Measurements from ENCODE around the gene SENP3.

- no peak for TF ChIP-seq CTCF (IDR thresholded peaks at IDR 0.05; ENCODE audit: extremely low read depth in 1 of 2, insufficient read depth in 1 of 2, low read depth in 1 of 2, low read length in 2 of 2)
- peak; percentile 100 for TF ChIP-seq POLR2AphosphoS5 (IDR thresholded peaks at IDR 0.05; ENCODE audit: insufficient read depth, low read depth, low read length)
- TF ChIP-seq JUN (IDR thresholded peaks at IDR 0.05; ENCODE audit: borderline replicate concordance, insufficient read depth, insufficient read length, low read depth): no peak
- peak; percentile 99 for TF ChIP-seq POLR2A (IDR thresholded peaks at IDR 0.05; ENCODE audit: low read depth, low read length)
- TF ChIP-seq FOS (IDR thresholded peaks at IDR 0.05; ENCODE audit: borderline replicate concordance, insufficient read depth, low read length): no peak
- TF ChIP-seq, protein P1, sequence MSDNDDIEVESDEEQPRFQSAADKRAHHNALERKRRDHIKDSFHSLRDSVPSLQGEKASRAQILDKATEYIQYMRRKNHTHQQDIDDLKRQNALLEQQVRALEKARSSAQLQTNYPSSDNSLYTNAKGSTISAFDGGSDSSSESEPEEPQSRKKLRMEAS (IDR thresholded peaks at IDR 0.05; ENCODE audit: insufficient read depth, insufficient read length): no peak
- no peak for TF ChIP-seq EZH2 (IDR thresholded peaks at IDR 0.05; ENCODE audit: borderline replicate concordance, low read depth, low read length, severe bottlenecking)
Measured at GRCh38 chr17:7572588-7573323, 11.0 kb downstream of the SENP3 start.
